Endometrium (tissue), 2 donors: ENCODE measurements around the gene TEX2.
A peak's percentile ranks its signal among the peaks of the same experiment; 100 is the strongest.
"Not testable (repeated sequence)": the region's sequence is repeated elsewhere in the genome, so short reads cannot be mapped to it uniquely, and the experiment has no call there.

Experiments used
- FAIRE-seq: peaks from 2 replicates; lab custom pipeline; 2012; peaks lifted over from hg19 to GRCh38; lab: Jason Lieb, UNC
- donor health status: control.
- donor health status: control.

Gene TEX2

DNA sequence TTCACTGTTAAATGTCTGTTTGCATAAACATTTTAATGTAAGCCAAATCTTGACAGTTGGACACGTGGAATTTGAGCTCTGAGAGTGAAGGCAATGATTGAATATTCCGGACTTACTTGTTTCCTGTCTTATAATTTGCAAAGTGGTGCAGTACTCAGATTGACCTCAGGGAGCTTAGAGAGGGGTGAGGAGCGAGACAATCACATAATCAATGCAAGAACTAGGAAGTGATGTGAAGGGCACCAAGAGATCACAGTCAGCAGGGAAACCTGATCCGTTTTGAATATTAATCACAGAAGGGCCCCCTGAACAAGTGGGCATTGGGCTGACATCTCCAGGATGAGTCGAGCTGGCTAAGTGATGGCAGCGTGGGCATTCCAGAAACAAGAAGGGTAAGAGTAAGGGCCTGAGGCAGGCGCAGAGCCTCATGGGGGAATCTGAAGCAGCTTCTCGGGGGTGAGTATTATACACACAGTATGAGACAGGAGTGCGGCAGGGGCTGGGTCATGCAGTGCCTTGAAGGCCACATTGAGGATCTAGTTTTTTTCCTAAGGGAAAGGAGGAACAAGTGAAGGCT lies 26.1 kb downstream of the TEX2 start:
- FAIRE-seq, result no peak

DNA sequence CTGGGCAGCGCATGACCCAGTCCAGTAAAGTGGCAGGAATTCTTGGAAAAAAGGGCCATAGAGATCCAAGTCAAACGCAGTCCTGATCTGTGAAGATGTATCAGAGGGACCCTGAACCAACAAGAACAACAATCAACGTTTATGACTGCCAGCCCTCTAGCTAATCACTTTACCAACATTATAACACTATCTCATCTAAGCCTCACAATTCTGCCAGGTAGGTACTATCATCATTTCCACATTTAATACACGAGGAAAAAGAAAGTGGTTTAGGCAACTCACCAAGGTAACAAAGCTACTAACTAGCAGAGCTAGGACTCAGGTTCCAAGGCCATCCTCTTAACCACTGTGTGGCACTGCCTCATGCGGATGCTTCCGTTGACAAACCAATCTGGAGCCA lies 28.1 kb downstream of the TEX2 start:
- FAIRE-seq, result no peak

DNA sequence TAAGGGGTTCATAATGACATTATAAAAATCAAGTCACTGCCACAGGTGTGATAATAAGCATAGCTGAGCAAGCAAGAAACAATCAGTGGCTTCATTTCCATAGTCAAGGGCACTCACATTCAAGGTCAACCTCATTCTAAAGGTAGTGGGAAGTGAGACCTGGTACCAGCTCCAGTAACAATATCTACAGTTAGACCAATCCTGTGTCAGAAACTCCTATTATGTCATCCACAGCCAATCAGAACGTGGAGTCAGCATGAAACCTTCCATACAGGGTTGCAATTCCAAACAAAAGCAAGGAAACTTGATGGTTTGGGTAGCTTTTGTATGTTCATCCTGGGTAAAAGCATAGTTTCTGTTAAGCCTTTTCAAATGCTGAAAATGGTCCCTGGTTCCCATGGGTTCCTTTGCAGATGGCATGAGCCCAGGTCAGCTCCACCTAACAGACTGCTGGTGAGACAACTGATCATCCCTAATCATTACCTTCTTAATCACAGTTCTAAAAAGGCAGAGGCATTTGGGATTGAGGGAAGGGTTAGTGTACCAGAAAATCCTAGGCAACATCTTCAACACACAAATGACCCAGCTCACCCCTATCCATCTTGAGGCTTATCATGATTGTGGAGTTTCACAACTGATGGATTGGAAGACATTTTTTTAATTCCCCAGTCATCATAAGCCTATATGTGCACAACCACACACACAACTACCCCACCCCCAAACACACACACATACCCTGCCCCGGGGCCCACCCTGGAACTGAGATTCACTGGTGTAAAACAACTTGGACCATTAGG lies 30.4 kb downstream of the TEX2 start:
- FAIRE-seq, result no peak

DNA sequence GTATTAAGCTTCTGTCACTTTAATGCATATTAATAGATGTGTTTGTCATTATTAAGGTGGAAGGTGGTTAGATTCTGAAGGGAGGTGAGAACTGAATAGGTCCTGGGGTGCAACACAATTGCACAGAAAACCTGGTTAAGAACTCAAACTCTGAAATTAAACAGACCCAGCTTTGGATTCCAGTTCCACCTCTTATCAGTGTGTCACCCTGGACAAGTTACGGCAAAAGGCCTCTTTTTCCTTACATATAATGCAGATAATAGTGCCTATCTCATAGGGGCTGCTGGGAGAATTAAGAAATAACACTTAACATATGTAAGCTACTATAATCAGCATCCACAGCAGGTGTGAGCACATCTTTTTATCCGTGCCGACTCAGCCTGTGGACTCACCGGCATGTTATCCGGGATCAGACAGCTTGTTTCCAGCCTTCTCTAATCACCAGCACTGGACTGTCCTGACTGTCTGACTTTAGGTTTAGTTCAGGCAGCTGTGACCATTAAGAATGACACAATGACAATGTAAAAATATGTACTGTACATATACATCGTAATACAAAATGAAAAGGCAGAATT lies 31.4 kb downstream of the TEX2 start:
- FAIRE-seq, result no peak

DNA sequence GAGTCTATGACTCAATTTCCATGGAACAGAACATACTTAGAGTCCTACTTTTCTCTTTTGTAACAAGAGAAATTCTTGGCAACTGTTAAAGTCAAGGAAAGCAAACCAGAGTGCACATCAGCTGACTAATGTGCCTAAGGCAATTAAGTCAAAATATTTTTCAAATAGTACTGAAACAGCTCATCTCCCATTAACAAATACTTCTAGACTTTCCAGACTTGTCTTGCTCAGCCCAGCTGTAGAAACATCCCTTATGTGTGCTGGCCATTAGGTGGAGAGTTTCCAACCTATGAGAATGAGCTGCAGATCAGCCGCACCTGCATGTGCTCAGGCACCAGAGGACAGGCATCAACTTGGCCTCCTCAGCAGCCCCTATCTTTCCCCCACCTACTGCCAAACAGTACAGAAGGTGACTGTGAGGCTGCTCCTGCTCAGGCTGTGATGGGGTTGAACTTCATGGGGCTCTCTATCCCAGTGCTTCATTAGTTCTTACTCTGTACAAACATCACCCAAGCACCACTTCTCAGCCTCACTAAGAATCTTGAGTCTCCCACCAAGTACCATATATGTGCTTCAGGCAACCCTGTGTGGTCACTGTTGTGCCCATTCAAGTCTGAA lies 32.2 kb downstream of the TEX2 start:
- no peak for FAIRE-seq

DNA sequence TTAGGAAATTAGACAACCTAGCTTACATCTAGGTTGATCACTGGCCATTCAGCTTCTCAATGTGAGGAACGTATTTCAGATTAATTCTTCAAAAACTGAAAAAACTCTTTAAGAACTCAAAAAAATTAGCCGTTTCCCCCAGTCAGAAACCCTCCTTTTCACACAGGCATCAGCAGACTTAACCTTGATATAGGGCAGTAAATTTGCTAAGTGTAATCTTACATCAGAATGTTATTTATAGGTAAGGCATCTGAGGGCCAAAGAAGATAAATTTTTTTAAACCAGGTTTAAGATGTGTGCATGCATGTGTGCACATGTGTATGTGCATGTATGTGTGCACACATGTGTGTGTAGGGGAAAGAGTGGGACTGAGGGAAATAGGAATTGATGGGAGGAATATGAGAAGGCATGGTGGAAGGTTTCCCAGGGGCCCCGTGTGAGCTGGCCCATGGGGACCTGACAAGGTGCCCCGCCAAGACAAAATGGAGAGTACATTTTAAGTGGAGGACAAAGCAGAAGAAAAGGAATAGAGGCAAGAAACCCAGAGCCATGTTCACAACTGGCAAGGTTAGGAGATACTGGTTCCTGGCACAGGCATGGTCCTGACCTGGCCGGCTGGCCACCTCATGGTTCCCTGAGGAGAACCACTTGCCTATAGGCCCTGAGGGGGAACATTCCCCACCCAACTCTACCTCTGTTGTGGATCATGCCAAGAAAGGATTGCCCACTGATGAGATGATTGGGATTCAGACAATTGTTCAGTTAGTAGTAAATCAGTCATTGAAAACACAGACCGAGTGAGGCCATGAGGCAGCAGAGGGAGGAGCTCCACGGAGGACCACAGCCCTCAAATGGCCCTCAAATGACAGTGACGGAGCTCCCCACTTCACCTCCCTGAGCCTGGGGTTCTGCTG lies 33.0 kb downstream of the TEX2 start:
- FAIRE-seq, result no peak

DNA sequence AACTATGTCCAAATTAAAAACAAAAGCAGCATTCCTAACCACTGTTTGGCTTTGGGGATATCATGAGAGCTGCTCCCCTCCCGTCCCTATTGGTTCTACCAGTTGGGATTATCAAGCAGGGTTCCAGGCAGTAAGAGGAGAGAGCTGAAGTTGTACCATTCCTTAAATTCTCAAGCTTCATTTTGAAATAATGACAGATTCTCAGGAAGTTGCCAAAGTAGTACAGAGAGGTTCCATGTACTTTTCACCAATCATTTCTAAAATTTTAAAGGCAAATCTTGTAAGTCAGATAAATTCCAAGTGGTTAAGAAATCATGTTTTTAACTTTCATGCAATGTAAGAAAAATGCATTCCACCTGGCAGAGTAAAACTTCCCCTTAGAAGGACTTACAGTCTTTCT lies 36.9 kb downstream of the TEX2 start:
- no peak for FAIRE-seq

DNA sequence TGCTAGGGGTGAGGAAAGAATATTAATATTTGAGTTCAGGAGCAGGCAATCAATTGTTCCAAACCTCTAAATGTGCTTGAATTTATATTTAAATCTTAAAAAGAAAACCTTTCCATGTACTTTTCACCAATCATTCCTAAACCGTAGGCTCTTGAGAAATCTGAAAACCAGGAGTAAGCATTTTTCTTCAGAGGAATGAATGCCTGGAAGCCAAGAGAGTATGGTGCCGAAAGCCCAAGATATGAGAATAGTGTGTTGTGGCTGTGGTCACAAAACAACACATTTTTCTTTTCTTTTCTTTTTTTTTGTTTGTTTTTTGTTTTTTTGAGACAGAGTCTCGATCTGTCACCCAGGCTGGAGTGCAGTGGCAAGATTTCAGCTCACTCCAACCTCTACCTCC lies 37.6 kb downstream of the TEX2 start:
- no peak for FAIRE-seq

DNA sequence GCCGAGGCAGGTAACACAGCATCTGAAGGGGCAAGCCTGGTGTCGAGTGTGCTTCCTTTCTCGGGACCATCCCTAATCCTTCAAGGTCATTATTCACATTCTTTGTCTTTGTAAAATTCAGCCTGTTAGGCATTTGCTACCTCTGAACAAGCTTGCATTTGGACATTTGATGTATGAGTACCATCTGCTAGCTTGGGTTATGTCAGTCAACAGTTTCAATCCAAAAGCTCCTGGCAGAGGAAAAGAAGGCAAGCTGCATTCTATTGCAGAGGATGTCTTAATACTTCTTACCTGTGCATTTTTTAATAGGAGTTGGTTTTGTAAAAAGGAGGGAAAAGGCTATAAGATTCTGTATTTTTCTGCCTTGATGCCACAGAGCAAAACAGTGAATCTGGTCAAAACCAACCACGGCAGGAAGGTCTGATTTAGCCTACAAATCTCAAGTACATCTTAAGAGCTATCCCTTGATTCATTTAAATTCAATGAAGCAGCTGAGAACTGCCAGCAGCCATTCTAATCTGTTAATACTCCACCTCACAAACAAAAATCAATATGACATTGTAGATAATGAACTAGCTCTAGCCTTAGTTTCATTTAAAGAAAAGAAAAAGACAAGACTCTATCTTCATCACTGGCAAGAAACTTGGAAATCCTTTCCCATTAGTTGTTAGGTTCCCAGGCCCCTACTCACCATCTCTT lies 39.0 kb downstream of the TEX2 start:
- no peak for FAIRE-seq

DNA sequence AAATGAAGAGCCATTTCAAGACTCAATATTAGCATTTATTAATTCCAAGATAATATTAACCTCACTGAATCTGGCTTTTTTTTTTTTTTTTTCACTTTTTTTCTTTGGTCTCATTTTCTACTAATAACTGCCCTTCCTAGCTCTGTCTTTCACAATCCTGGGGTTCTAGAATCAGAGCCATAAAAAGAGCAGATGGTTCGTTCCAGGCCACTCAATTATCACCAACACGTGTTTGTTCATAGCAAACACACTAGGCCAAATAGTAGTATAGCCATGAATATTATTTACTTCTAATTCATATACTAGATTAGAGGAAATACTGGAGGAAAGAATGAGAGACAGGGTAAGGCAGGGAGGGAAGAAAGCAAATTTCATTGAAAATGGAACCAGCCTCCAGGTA lies 39.8 kb downstream of the TEX2 start:
- no peak for FAIRE-seq

DNA sequence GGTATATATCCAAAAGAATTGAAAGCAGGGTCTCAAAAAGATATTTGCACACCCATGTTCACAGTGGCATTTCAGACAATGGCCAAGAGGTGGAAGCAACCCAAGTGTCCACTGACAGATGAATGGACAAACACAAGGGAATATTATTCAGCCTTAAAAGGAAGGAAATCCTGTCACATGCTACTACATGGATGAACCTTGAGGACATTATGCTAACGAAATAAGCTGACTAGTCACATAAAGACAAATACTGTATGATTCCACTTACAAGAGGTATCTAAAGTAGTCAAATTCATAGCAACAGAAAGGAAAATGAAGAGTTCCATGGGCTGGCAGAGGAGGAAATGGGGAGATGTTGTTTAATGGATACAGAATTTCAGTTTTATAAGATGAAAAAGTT lies 41.4 kb downstream of the TEX2 start:
- FAIRE-seq, result no peak

DNA sequence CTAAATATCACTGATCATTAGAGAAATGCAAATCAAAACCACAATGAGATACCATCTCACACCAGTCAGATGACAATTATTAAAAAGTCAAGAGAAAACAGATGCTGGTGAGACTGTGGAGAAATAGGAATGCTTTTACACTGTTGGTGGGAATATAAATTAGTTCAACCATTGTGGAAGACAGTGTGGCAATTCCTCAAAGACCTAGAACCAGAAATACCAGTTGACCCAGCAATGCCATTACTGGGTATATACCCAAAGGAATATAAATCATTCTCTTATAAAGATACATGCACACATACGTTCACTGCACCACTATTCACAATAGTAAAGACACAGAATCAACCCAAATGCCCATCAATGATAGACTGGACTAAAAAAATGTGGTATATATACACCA lies 42.5 kb downstream of the TEX2 start:
- not testable (repeated sequence) for FAIRE-seq

DNA sequence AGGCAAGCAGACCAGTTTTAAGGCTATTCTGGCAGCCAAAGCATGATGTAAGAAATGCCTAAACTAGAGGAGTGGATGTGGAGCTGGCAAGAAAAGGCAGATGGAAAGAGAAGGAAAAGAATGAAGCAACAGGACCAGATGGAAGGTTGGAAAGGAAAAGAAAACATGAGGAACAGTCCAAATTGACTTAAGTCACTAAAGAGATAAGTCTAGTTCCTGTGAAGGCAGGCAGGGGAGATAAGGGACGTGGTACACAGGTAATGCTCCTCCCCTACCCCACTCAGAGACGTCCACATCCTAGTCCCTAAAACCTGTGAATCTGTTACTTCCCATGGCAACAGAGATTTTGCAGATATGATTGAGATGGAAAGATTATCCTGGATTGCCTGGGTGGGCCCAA lies 43.5 kb downstream of the TEX2 start:
- FAIRE-seq, result no peak

DNA sequence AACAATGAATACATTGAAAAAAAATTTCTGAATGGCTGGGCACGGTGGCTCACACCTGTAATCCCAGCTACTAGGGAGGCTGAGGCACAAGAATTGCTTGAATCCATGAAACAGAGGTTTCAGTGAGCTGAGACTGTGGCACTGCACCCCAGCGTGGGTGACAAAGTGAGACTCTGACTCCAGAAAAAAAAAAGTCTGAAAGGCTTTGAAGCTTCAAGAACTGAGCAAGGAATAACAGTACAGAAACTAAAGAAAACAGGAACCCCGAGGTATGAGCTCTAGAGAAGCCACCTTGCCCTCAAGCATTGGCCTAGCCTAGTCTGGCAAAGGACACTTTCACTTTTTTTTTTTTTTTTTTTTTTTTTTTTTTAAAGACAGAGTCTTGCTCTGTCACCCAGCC lies 45.0 kb downstream of the TEX2 start:
- no peak for FAIRE-seq

DNA sequence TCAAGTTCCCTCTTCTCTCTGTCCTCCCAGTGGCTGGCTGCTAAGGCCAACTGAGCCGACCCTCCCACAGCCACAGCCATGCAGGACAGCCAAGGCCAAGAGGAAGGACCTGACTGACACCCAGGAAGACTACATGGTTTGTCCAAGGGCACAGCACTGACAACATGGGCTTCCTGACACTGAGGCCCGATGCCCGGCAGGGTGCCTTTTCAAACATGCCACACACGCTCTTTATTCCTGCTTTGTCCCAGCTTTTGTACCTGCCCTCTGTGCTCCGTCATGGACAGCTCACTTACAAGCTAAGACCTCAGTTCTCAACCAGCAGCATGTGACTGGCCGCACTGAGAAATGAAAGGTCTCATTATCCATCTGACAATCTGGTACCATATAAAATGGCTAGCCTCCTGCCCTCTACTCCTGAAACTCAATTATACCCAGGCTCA lies 45.8 kb downstream of the TEX2 start:
- no peak for FAIRE-seq

DNA sequence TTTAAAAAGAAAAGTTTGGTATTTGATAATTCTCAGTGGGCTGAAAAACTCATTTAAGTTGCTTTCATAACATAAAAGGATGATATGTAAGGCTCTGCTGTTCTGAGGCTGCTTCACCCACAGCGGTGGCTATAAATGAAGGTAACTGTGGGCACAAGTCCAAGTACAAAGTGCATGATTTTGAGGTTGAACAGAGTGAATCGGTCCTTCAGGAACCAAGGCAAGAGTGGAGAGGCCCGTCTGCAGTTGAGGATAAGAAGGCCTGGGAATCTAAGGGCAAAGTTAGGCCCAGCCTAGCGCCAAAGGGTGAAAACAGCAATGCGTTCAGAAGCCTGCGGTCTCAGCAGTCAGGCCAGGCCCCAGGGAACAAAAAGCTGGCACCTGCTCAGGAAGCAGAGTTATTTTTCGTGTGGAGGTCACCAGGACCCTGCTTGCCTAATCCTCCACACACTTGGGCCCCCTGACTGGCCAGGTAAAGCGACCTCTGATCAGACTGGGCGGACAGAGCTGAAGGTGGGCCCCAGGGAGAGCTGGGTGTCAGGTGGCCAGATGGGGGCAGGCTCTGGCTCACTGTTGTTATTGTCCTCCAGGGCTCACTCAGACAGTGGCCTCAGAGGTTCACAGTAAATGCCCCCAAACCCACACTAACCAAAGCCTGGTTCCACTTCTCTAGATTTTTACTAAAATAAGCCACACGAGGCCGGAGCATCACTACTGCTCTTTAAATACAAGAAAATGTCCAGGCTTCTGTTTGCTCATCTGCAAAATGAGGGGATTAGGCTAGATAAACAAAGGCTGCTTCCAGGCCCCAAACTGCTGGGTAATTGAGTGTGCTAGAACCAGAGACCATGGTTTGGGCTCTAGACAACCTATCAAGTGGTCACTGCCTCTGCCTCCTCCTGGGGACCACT lies 46.5 kb downstream of the TEX2 start:
- no peak for FAIRE-seq

DNA sequence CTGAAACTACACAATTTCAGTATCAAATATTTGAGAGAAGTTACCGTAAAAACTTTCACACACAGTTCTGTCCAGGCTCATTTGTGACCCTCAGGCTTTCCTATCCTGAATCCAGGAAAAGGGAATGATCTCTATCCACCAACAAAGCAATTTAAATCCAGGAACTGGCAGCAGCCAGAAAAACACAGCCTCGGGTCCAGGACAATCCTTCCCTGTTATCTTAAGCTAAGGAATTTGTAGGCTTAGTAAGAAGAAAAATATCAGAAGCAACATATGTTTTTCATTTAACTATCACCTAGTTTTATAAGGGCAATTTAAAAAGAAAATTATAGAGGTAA lies 47.1 kb downstream of the TEX2 start:
- FAIRE-seq, result peak; percentile 51

DNA sequence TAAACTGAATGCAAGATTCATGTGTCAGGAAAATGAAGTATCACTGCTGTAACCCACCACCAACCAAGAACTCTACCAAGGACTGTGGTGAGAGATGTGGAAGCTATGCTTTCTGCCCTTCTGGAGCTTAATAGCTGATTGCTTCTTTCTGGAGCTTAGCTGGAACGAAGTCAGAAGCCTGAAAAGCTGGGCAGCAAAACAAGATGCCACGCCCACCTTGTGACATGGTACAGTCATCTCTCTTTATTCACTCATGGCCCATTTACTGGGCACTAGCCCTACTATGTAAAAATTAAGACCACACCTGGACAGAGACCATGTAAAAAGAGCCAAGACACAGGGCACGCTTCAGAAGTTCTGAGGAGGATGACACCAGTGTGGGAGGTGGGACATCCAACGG lies 48.1 kb downstream of the TEX2 start:
- FAIRE-seq, result no peak

DNA sequence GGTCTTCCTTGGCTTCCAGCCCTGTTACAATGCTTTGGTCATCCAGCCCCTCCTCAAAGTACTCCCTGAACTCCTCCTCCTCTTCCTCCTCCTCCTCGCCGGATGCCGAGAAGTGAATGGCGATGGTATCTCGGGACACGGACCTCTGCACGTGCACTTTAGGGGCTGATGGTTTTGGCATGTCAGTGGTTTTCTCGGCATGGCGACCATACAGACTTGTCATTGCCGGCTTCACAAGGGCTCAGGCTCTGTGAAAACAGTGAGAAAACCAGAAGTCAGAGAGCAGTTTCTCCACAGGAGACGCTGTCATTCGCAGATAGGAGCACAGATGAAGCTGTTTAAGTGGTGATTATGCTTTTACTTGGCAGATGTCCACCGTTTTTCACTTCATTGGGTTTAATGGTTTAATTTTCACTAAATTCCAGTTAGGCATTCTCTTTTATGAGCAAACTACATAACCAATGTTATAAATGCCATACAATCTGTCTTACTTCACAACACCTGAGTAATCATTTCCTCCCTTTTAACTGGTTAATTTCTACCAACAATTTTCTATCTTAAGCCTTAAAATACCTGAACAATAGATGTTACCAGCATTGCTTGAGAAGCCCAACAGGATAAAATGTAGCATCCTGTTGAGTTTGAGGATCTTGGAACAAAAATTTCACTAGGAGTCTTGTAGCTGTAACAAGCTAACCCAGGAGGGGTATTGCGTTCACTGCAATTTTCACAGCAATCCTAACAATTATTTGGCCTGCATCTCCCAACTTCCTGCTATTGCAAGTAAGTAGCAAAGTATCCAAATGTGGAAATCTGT lies 48.9 kb downstream of the TEX2 start:
- FAIRE-seq, result no peak

DNA sequence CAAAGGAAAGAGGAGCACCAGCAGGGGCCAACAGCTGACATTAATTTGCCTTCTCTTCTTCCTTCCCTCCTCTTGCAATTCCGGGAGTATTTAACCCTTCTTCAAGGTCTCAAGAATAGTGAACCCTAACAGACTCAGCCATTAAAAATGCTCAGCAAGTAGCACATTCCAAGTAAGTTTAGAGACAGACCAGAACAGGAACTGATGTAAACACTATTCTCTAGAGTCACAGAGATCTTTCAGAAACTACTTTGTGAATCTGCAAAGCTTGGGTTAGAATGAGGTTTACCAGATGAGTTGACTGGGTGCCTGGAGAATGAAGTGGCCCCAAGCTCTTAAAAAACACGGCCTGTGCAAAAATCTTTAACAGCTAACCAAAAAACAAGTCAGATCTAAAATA lies 50.9 kb downstream of the TEX2 start:
- no peak for FAIRE-seq
